K562 (cell line): ENCODE data around the gene FAM111B. TPM values are rescaled to one million over a fixed set of nuclear protein-coding genes. Genes with fewer than 3 reads are reported as not detected.

ENCODE experiments used
- BHLHE40 ChIP-seq: IDR thresholded peaks from 2 replicates; pipeline ENCODE4 v1.6.1; 2011; ENCODE audit warnings: low read length, improper control_type of control experiment
- BRD9 ChIP-seq: fragments of 450-650 bp; IDR thresholded peaks from 2 replicates; pipeline ENCODE4 v1.6.1; 2018; ENCODE audit warnings: low read depth; ENCODE audit not compliant: partially characterized antibody
- CC2D1A ChIP-seq: fragments of 450-650 bp; IDR thresholded peaks from 2 replicates; pipeline ENCODE4 v1.6.1; 2017; ENCODE audit warnings: mild to moderate bottlenecking
- NCOR1 ChIP-seq: fragments of 450-650 bp; IDR thresholded peaks from 2 replicates; pipeline ENCODE4 v1.6.1; 2016; ENCODE audit warnings: mild to moderate bottlenecking, moderate library complexity
- NFIC ChIP-seq: fragments of 450-650 bp; IDR thresholded peaks from 2 replicates; pipeline ENCODE4 v1.6.1; 2017; ENCODE audit warnings: mild to moderate bottlenecking, inconsistent platforms
- PML ChIP-seq: IDR thresholded peaks from 2 replicates; pipeline ENCODE4 v1.6.1; 2012; ENCODE audit warnings: low read length, inconsistent platforms
- POLR3A ChIP-seq: IDR thresholded peaks from 2 replicates; pipeline ENCODE4 v1.6.1; 2011; ENCODE audit warnings: borderline replicate concordance, mild to moderate bottlenecking, moderate library complexity; ENCODE audit not compliant: insufficient read length, insufficient read depth; ENCODE audit errors: extremely low read depth
- TAF15 ChIP-seq: fragments of 200-400 bp; formaldehyde crosslinking; IDR thresholded peaks from 2 replicates; pipeline ENCODE4 v1.6.1; 2017; ENCODE audit warnings: mild to moderate bottlenecking, low read depth, low read length, moderate library complexity
- TBP ChIP-seq: optimal IDR thresholded peaks from 2 replicates; pipeline ENCODE3; 2011; ENCODE audit warnings: low read depth, low read length, improper control_type of control experiment
- ZNF174 ChIP-seq: fragments of 250-450 bp; sonication (Bioruptor Pico); IDR thresholded peaks from 2 replicates; pipeline ENCODE4 v1.4.0; 2020; ENCODE audit warnings: mild to moderate bottlenecking
- ZNF785 ChIP-seq: fragments of 250-450 bp; sonication (Bioruptor Pico); IDR thresholded peaks from 2 replicates; pipeline ENCODE4 v1.4.0; 2020; ENCODE audit warnings: mild to moderate bottlenecking
- polyA plus RNA-seq, 8 experiments: library from polyadenylated mRNA; depleted of rRNA in 4 of 8; stranded (reverse) in 5 of 8; unstranded in 3 of 8; fragments of >200 nt; fragmentation: Nextera tagmentation in 2 of 8; fragmentation: Illumina TruSeq in 1 of 8; extraction: Ambion mirVana in 2 of 8; extraction: Trizol in 1 of 8; gene quantifications; 2 replicates each; pipeline versions ENCODE4 v1.2.1 to v1.2.3, GENCODE V29; 2011 to 2014; ENCODE audit warnings: inconsistent platforms in 1 of 8, missing spikeins in 1 of 8
- total RNA-seq, 7 experiments: library from RNA; depleted of rRNA in 6 of 7; stranded (reverse); fragments of >200 nt in 6 of 7; fragmentation: Illumina TruSeq in 2 of 7; extraction: Trizol in 2 of 7; gene quantifications; 2 replicates each; pipeline versions ENCODE4 v1.2.1 to v1.2.3, GENCODE V29; 2011 to 2021; ENCODE audit warnings: low replicate concordance in 1 of 7
- TF ChIP-seq, protein P1 (sequence below): fragments of 150-350 bp; conservative IDR thresholded peaks from 2 replicates; pipeline ENCODE4 v1.6.1; 2014; ENCODE audit warnings: low read length
- TF ChIP-seq, protein P2 (sequence below), 2 experiments: fragments of 450-650 bp; IDR thresholded peaks; 2 replicates each; pipeline ENCODE4 v1.6.1; 2018; ENCODE audit warnings: mild to moderate bottlenecking in 2 of 2, low read depth in 1 of 2; ENCODE audit not compliant: partially characterized antibody in 2 of 2
- TF ChIP-seq, protein P3 (sequence below): fragments of 200-800 bp; sonication (Bioruptor generic); IDR thresholded peaks from 2 replicates; pipeline ENCODE4 v1.6.1; 2017; ENCODE audit warnings: missing genetic modification characterization, missing compliant biosample characterization
- TF ChIP-seq, protein P4 (sequence below): fragments of 450-650 bp; formaldehyde crosslinking; IDR thresholded peaks from 2 replicates; pipeline ENCODE4 v1.4.0; 2020; ENCODE audit warnings: mild to moderate bottlenecking, moderate library complexity
- TF ChIP-seq, protein P5 (sequence below): fragments of 450-650 bp; IDR thresholded peaks from 2 replicates; pipeline ENCODE4 v1.6.1; 2018; ENCODE audit warnings: mild to moderate bottlenecking, low read depth; ENCODE audit not compliant: partially characterized antibody

The FAM111B gene
- total and polyA plus RNA-seq, 9 of the 15 experiments (the other 6 are each of a cell fraction or from before 2014, with no cell fraction given): 0.01 to 0.33 (median 0.06) TPM; not detected in 5

DNA sequence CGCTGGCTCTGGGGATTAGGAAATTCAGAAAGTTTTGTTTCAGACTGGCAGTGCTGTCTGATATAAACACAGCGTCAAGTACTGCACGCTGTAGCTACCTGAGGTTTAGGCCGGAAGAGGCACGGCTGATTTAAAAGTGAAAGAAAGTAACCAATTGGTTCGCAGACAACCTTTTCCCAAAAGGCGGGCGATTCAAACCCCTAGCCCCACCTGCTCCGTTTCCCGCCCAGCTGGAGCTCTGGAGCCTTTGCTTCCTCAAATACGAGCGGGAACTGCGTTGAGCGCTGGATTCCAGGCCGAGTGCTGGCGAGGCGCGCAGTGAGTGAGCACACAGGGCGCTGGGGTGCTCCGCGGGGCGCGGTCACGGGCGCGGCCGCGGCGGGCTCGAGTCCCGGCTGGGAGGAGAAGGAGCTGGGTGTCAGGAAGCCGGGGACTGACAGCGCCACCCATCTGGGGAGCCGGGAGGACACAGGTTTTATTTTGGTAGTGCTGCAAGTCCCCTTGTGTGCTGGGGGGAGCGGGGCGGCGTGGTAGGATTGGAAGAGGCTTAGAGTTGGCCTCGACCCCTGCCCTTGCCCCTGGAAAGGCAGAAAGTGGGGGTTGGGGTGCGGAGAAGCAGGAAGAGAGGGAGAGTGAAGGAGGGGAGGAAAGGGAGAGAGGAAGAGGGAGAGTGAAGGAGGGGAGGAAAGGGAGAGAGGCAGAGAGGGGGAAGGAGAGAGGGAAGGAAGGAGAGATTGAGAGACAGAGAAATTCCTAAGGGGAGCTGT lies 37.7 kb downstream of the FAM111B start (continued):
- TF ChIP-seq, protein P1, sequence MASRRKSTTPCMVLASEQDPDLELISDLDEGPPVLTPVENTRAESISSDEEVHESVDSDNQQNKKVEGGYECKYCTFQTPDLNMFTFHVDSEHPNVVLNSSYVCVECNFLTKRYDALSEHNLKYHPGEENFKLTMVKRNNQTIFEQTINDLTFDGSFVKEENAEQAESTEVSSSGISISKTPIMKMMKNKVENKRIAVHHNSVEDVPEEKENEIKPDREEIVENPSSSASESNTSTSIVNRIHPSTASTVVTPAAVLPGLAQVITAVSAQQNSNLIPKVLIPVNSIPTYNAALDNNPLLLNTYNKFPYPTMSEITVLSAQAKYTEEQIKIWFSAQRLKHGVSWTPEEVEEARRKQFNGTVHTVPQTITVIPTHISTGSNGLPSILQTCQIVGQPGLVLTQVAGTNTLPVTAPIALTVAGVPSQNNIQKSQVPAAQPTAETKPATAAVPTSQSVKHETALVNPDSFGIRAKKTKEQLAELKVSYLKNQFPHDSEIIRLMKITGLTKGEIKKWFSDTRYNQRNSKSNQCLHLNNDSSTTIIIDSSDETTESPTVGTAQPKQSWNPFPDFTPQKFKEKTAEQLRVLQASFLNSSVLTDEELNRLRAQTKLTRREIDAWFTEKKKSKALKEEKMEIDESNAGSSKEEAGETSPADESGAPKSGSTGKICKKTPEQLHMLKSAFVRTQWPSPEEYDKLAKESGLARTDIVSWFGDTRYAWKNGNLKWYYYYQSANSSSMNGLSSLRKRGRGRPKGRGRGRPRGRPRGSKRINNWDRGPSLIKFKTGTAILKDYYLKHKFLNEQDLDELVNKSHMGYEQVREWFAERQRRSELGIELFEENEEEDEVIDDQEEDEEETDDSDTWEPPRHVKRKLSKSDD: no peak
- no peak for TF ChIP-seq PML
- TF ChIP-seq TBP: peak; percentile 42
- TF ChIP-seq, protein P2, sequence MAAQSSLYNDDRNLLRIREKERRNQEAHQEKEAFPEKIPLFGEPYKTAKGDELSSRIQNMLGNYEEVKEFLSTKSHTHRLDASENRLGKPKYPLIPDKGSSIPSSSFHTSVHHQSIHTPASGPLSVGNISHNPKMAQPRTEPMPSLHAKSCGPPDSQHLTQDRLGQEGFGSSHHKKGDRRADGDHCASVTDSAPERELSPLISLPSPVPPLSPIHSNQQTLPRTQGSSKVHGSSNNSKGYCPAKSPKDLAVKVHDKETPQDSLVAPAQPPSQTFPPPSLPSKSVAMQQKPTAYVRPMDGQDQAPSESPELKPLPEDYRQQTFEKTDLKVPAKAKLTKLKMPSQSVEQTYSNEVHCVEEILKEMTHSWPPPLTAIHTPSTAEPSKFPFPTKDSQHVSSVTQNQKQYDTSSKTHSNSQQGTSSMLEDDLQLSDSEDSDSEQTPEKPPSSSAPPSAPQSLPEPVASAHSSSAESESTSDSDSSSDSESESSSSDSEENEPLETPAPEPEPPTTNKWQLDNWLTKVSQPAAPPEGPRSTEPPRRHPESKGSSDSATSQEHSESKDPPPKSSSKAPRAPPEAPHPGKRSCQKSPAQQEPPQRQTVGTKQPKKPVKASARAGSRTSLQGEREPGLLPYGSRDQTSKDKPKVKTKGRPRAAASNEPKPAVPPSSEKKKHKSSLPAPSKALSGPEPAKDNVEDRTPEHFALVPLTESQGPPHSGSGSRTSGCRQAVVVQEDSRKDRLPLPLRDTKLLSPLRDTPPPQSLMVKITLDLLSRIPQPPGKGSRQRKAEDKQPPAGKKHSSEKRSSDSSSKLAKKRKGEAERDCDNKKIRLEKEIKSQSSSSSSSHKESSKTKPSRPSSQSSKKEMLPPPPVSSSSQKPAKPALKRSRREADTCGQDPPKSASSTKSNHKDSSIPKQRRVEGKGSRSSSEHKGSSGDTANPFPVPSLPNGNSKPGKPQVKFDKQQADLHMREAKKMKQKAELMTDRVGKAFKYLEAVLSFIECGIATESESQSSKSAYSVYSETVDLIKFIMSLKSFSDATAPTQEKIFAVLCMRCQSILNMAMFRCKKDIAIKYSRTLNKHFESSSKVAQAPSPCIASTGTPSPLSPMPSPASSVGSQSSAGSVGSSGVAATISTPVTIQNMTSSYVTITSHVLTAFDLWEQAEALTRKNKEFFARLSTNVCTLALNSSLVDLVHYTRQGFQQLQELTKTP (IDR thresholded peaks at IDR 0.05; ENCODE audit: low read depth in 1 of 2, partially characterized antibody in 2 of 2): no peak
- TF ChIP-seq BHLHE40: peak; percentile 45; the same call in 1 of the 2 replicates
- no peak for TF ChIP-seq POLR3A
- TF ChIP-seq NFIC: no peak
- TF ChIP-seq, protein P3, sequence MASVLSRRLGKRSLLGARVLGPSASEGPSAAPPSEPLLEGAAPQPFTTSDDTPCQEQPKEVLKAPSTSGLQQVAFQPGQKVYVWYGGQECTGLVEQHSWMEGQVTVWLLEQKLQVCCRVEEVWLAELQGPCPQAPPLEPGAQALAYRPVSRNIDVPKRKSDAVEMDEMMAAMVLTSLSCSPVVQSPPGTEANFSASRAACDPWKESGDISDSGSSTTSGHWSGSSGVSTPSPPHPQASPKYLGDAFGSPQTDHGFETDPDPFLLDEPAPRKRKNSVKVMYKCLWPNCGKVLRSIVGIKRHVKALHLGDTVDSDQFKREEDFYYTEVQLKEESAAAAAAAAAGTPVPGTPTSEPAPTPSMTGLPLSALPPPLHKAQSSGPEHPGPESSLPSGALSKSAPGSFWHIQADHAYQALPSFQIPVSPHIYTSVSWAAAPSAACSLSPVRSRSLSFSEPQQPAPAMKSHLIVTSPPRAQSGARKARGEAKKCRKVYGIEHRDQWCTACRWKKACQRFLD (CRISPR knock-in tag): peak; percentile 91
- TF ChIP-seq, protein P4, sequence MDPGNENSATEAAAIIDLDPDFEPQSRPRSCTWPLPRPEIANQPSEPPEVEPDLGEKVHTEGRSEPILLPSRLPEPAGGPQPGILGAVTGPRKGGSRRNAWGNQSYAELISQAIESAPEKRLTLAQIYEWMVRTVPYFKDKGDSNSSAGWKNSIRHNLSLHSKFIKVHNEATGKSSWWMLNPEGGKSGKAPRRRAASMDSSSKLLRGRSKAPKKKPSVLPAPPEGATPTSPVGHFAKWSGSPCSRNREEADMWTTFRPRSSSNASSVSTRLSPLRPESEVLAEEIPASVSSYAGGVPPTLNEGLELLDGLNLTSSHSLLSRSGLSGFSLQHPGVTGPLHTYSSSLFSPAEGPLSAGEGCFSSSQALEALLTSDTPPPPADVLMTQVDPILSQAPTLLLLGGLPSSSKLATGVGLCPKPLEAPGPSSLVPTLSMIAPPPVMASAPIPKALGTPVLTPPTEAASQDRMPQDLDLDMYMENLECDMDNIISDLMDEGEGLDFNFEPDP (CRISPR knock-in tag): no peak
- TF ChIP-seq, protein P5, sequence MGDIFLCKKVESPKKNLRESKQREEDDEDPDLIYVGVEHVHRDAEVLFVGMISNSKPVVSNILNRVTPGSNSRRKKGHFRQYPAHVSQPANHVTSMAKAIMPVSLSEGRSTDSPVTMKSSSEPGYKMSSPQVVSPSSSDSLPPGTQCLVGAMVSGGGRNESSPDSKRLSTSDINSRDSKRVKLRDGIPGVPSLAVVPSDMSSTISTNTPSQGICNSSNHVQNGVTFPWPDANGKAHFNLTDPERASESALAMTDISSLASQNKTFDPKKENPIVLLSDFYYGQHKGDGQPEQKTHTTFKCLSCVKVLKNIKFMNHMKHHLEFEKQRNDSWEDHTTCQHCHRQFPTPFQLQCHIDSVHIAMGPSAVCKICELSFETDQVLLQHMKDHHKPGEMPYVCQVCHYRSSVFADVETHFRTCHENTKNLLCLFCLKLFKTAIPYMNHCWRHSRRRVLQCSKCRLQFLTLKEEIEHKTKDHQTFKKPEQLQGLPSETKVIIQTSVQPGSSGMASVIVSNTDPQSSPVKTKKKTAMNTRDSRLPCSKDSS: no peak
- TF ChIP-seq ZNF174 (CRISPR knock-in tag): no peak
- TF ChIP-seq ZNF785: no peak
- no peak for TF ChIP-seq CC2D1A
- no peak for TF ChIP-seq NCOR1
- TF ChIP-seq TAF15: no peak
- no peak for TF ChIP-seq BRD9
